Measurements from ENCODE around the gene THSD7B.

The THSD7B gene

GRCh38 chr2:137345994-137346393 lies 580.6 kb downstream of the THSD7B start:
- no peak for TF ChIP-seq CTCF (IDR thresholded peaks at IDR 0.05; ENCODE audit: unreplicated experiment in 3 of 3)
- Mint-ChIP-seq H3K27ac (no peak overlapping the region), H3K36me3 (ENCODE audit: low read depth) (no peaks in the 10 kb centered on the region), H3K9me3 (no peaks in the 10 kb centered on the region), H3K4me1 (no peaks in the 10 kb centered on the region), H3K4me3 (no peak overlapping the region), H3K27me3 (ENCODE audit: low read depth) (peaks cover 4% of the 10 kb centered on the region)

- H3K27me3 Mint-ChIP-seq (ENCODE audit: low read depth), result peaks cover 3% of the 10 kb centered on the region
- H3K4me3 Mint-ChIP-seq, result no peak overlapping the region
- no peak for TF ChIP-seq CTCF (IDR thresholded peaks at IDR 0.05; ENCODE audit: unreplicated experiment in 3 of 3)
Measured at GRCh38 chr2:137348301-137348700, 583.0 kb downstream of the THSD7B start.

GRCh38 chr2:137357634-137358033 lies 592.3 kb downstream of the THSD7B start:
- Mint-ChIP-seq H3K36me3 (ENCODE audit: low read depth) (no peaks in the 10 kb centered on the region), H3K9me3 (peaks cover 19% of the 10 kb centered on the region), H3K4me3 (no peak overlapping the region), H3K27ac (no peak overlapping the region), H3K4me1 (no peaks in the 10 kb centered on the region), H3K27me3 (ENCODE audit: low read depth) (no peaks in the 10 kb centered on the region)
- no peak for TF ChIP-seq CTCF (IDR thresholded peaks at IDR 0.05; ENCODE audit: unreplicated experiment in 3 of 3)

More at GRCh38 chr2:137348301-137348700, 583.0 kb downstream of the THSD7B start:
- Mint-ChIP-seq H3K4me1 (no peaks in the 10 kb centered on the region), H3K27ac (no peak overlapping the region), H3K36me3 (ENCODE audit: low read depth) (no peaks in the 10 kb centered on the region), H3K9me3 (no peaks in the 10 kb centered on the region)

- Mint-ChIP-seq H3K36me3 (ENCODE audit: low read depth) (no peaks in the 10 kb centered on the region), H3K4me3 (no peak overlapping the region), H3K9me3 (peaks cover 16% of the 10 kb centered on the region), H3K4me1 (no peaks in the 10 kb centered on the region), H3K27me3 (ENCODE audit: low read depth) (no peaks in the 10 kb centered on the region), H3K27ac (no peak overlapping the region)
- no peak for TF ChIP-seq CTCF (IDR thresholded peaks at IDR 0.05; ENCODE audit: unreplicated experiment in 3 of 3)
Measured at GRCh38 chr2:137367361-137367760, 602.0 kb downstream of the THSD7B start.

- no peak for TF ChIP-seq CTCF (IDR thresholded peaks at IDR 0.05; ENCODE audit: unreplicated experiment in 3 of 3)
Measured at GRCh38 chr2:137369106-137369505, 603.8 kb downstream of the THSD7B start.

GRCh38 chr2:137379186-137379585 lies 613.8 kb downstream of the THSD7B start:
- peaks cover 16% of the 10 kb centered on the region for H3K9me3 Mint-ChIP-seq
- H3K4me1 Mint-ChIP-seq, result no peaks in the 10 kb centered on the region
- H3K27me3 Mint-ChIP-seq (ENCODE audit: low read depth), result no peaks in the 10 kb centered on the region
- TF ChIP-seq CTCF (IDR thresholded peaks at IDR 0.05; ENCODE audit: unreplicated experiment in 3 of 3), result no peak
- no peak overlapping the region for H3K4me3 Mint-ChIP-seq
- no peaks in the 10 kb centered on the region for H3K36me3 Mint-ChIP-seq (ENCODE audit: low read depth)
- no peak overlapping the region for H3K27ac Mint-ChIP-seq

More at GRCh38 chr2:137369106-137369505, 603.8 kb downstream of the THSD7B start:
- Mint-ChIP-seq H3K27me3 (ENCODE audit: low read depth) (no peaks in the 10 kb centered on the region), H3K27ac (no peak overlapping the region), H3K36me3 (ENCODE audit: low read depth) (no peaks in the 10 kb centered on the region), H3K9me3 (peaks cover 5% of the 10 kb centered on the region), H3K4me1 (no peaks in the 10 kb centered on the region), H3K4me3 (no peak overlapping the region)

All from nephron (organoid).